Thyroid gland (tissue), 4 donors: Measurements from ENCODE around the gene USF1.

Experiments
- CTCF ChIP-seq, 6 experiments: fragments of 200-600 bp in 3 of 6; fragments of 450-650 bp in 3 of 6; sonication (generic) in 3 of 6; IDR thresholded peaks; one replicate each; pipeline ENCODE4 v1.5.1; 2016 to 2019; ENCODE audit warnings: antibody characterized with exemption in 6 of 6, mild to moderate bottlenecking in 2 of 6, inconsistent platforms in 1 of 6, moderate library complexity in 1 of 6
- POLR2A ChIP-seq, 2 donors: fragments of 450-650 bp; IDR thresholded peaks; one replicate each; pipeline ENCODE4 v1.6.1; 2017; ENCODE audit warnings: antibody characterized with exemption in 2 of 2, mild to moderate bottlenecking in 2 of 2, moderate library complexity in 1 of 2

- TF ChIP-seq POLR2A (IDR thresholded peaks at IDR 0.05) (peak in 1 of 2 donors; percentile 30), CTCF (IDR thresholded peaks at IDR 0.05) (no peak)
These were observed 32.1 kb downstream of the USF1 start for GRCh38 chr1:161013488-161014230.
